Fibroblast of skin of abdomen (primary cell): ENCODE results near the gene GGT6.

Experiments
- DNase-seq: peaks from one replicate; pipeline ENCODE4 v3.0.0-alpha.2; 2013

The GGT6 gene

GRCh38 chr17:4537451-4538235, 22.7 kb downstream of the GGT6 start:
- no peak for DNase-seq

GRCh38 chr17:4536742-4537411, 23.5 kb downstream of the GGT6 start:
- peak; percentile 14 for DNase-seq

DNA sequence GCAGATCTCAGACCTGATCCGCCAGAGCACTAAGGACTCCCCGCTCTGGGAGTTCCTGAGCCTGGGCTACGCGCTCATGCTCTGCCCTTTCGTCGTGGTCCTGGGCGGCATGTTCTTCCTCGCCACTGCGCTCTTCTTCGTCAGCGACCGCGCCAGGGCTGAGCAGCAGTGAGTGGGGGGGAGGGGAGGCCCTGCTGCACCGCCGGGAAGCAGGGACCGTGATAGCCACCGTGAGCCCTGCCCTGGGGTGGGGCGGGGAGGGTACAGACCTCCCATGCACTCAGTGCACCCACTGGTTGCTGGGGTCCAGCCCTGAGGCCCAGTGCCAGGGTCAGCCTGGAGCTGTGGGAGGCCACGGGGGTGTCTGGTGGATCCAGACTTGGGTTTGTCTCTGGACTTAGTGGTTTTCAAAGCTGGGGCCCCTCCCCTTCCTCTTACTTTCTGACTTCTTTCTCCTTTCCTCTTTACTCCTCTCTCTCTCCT, 24.1 kb downstream of the GGT6 start:
- peak; percentile 13 for DNase-seq

- DNase-seq, result no peak
Measured at GRCh38 chr17:4535667-4536258, 24.6 kb downstream of the GGT6 start.

DNA sequence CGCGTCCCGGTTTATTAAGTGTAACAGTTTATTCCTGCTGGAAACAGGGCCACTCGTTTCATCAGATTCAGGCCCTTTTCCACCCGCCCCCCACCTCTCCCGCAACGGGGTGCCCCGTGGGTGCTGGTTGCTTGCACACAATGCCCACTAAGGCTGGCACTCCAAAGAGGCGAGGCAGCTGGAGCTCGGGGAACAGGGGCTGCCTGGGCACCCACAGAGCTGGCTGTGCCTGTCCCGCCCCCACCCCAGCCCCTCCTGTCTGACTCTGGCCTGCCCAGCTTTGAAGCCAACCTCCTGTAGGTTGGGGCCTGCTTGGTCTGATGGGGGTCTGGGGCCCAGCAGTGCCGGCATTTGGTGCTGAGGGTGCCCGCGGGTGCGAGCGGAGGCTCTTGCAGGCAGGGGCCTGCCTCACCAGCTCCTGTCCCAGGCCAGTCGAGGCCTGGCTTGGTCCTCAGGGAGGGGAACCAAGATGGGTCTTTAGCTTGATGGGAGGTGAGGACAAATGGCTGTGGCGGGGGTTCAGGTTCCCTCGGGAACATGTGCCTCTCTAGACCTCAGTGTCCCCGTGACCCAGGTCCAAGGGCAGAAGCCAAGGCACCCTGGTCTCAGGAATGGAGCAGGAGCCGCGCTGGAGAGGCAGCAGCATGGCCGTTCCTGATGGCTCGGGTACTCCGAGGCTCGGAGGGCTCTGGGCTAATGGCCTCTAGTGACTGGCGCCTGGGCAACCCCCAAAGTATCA, 25.3 kb downstream of the GGT6 start:
- DNase-seq, result no peak

DNA sequence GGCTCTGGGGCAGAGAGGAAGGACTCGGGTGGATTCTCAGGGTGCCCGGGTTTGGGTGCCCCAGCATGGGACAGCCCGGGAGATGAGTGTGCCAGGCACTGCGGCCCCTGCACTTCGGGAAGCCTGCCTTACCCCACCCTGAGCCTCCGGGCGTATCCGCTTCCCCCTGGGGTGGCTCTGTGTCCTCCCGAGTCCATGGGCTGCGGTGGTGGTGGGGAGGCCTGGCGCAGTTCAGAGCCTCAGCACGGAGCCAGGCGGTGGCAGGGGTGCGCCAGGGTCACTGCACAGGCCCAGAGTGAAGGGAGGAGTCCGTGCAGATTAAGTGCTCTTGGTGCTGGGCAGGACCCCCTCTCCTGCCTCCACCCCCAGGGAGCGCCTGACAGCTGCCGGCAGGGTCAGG, 25.9 kb downstream of the GGT6 start:
- no peak for DNase-seq

DNA sequence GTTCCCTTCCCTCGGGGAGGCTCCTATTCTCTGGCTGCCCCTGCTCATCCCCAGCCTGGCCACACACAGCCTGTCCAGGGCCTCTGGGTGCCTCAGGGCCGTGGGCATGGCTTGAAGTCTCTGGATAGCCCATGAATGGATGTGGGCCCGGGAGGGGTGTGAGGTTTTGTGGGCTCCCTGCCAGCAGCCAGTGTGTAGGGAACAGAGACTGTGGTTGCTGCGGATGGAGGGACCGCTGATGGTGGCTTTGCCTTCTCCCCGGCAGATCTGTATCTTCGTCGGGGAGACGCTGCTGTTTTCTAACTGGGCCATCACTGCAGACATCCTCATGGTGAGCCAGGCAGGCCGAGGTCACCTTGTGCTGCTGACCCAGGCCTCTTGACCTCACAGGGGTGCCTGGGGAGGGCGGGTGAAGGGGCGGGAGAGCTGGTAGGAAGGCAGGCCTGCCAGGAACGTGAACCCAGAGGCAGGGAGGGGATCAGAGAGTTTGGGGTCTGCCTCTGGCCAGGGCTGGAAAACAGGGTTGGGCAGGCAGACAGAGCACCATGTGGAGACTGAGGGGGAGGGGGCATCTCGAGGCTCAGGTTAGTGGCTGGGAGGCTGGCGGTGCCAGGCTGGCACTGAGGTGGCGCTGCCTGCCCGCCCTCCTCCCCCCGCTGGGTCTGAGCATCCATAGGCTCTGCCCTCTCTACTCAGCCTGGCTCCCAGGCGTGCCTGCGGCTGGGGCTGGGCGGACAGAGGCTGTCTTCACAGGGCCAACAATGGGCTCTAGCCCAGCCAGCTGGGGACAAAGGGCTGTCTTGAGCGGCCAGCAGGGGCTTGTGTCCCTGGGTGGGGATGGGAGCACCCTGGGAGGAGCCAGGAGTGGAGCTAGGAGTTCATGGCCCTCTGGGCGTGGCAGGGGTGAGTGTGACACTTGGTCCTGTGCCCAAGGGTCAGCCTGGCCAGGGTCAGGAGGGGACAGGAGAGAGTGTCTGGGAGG, 26.6 kb downstream of the GGT6 start:
- no peak for DNase-seq

GRCh38 chr17:4532860-4533522, 27.4 kb downstream of the GGT6 start:
- DNase-seq, result no peak

DNA sequence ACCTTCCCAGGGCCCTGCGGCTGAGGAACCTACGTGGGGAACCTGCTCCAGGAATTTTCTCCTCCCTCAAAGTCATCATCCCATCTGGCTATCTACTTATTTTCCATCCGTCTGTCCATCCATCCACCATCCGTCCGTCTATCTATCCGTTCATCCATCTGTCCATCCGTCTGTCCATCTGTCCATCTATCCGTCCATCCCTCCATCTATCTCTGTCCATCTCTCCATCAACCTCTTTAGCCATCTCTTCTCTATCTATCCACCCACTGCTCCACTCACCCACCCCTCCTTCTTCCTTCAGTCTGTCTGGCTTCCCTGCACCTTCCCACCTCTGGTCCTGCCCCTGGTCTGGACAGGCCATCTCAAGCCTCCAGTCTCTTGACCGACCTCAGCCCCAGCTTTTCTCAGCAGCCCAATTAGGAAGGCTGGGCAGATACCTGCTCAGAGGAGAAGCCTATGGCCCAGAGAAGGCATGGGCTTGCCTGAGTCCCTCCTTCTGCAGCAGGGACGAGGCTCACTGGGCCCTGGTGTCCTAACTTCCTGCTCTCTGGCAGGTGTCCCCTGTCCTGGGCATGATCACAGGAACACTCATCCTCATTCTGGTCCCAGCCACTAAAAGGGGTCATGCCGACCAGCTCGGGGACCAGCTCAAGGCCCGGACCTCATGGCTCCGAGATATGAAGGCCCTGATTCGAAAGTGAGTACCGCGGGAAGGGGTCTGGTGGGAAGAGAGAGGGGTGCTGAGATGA, 28.2 kb downstream of the GGT6 start:
- no peak for DNase-seq

DNA sequence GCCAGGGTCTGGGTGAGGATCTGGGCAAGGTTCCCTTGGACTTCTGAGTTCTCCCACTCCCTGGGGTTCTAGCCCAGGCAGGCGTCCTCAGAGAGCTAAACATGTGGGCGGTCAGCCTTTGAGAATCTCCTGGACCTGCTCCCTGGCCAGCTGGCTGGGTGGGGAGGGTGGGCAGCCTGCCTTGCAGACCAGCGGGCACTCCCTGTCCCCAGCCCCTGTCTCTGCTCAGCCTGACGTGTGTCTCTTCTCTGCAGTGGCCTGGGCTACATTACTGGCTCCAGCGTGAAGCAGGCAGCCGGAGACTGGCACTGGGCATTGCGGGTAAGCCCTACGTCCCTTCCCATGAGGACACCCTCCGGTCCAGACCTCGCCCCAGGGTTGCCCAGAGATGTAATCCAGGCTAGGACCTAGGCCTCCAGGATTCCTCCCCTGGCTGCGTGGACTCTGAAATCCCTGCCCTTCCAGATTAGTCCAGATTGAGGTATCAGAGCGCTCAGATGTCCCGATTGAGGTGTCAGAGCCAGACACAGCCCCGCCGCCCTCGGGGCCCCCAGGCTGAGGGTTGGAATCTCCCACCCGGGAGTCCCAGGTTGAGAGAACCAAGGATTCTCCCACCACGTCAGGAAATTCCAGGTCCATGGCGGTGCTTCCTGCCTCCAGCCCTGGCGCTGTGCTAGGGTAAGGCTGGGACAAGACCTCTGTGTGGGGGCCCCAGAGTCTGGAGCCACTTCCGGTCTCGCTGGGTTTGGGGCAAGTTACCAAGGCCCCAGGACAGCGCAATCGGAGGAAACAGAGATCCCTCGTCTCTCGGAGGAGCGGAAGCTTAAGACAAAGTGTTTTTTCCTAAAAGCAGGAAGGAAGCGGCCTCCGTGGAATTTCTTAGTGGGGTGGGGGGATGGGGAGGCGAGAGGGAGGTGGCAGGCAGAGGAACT, 29.3 kb downstream of the GGT6 start:
- DNase-seq, result peak; percentile 13

GRCh38 chr17:4529533-4530152, 30.7 kb downstream of the GGT6 start:
- no peak for DNase-seq

- no peak for DNase-seq
Measured at GRCh38 chr17:4527566-4528125, 32.7 kb downstream of the GGT6 start.

DNA sequence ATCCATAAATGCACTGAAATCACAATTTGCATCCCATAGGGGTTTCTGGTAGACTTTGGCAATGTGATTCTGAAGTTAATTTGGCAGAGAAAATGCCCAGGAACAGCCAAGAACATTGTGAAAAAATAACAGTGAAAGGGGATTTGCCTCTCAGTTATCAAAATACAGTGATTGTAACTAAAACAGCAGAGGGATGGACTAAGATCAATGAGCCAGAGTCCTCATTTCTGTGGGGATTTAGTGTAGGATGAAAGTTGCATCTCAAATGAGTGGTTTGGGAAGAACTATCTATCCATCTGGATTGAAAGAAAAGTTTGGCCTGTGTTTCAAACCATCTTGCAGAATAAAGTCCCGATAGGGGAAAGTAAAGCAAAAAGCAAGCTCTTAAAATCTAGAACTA, 33.2 kb downstream of the GGT6 start:
- no peak for DNase-seq

DNA sequence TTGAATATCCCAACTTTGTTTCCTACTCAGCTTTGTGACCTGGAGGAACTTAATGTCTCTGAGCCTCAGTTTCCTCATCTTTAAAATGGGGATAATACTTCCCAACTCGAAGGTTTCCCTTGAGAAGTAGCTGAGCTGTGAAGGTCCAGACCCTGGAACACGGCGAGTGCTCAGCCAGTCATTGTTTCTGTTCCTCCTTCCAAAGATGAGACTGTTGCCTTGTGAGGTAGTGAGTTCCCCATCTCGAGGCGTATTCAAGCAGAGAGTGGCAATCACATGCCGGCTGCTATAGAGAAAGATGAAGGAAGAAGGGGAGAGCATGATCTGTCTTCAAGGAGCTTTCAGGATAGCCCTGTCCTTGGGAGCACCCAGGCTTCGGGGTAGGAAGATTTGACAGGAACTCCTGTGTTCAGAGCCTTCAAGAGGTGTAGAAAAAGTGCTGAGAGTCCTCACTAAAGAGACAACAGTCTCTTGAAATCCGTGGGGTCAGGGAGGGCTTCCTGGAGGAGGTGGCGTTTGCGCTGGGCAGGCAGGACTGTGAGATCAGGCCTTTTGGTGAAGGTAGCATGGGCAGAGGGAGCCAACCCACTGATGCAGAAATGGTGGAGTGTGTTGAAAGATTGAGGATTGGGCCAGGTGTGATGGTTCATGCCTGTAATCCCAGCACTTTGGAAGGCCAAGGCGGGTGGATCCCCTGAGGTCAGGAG, 34.5 kb downstream of the GGT6 start:
- no peak for DNase-seq

GRCh38 chr17:4523946-4524345, 36.4 kb downstream of the GGT6 start:
- DNase-seq, result no peak

DNA sequence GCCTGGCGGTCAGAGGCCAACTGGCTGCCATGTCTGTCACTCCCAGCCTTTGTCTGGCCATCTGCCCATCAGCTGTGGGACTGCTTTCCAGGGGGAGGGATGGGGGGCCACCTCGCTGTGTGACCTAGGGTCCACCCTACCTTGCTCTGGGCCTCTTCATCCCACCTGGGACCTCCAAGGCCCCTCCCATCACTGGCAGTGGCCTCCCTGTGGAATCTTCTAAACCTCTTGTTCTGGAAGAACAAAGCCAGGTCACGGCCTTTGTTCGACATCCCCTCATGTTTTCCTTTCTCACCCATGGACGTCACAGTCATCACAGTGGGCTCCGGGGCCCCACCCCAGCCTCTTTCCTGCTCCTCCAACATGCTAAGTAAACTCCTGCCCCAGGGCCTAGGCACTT, 37.7 kb downstream of the GGT6 start:
- DNase-seq, result no peak

GRCh38 chr17:4520894-4521600, 39.3 kb downstream of the GGT6 start:
- DNase-seq, result peak; percentile 23
